Measurements from ENCODE around the gene ZMYND11.
A peak's percentile ranks its signal among the peaks of the same experiment; 100 is the strongest.

Gene ZMYND11

GRCh38 chr10:273088-273487 lies 137.8 kb downstream of the ZMYND11 start:
- Mint-ChIP-seq H3K9me3 (no peaks in the 10 kb centered on the region), H3K4me1 (no peaks in the 10 kb centered on the region), H3K4me3 (no peak overlapping the region), H3K36me3 (ENCODE audit: low read depth) (peaks cover 19% of the 10 kb centered on the region), H3K27ac (no peak overlapping the region), H3K27me3 (ENCODE audit: low read depth) (no peaks in the 10 kb centered on the region)
- TF ChIP-seq, protein P1, sequence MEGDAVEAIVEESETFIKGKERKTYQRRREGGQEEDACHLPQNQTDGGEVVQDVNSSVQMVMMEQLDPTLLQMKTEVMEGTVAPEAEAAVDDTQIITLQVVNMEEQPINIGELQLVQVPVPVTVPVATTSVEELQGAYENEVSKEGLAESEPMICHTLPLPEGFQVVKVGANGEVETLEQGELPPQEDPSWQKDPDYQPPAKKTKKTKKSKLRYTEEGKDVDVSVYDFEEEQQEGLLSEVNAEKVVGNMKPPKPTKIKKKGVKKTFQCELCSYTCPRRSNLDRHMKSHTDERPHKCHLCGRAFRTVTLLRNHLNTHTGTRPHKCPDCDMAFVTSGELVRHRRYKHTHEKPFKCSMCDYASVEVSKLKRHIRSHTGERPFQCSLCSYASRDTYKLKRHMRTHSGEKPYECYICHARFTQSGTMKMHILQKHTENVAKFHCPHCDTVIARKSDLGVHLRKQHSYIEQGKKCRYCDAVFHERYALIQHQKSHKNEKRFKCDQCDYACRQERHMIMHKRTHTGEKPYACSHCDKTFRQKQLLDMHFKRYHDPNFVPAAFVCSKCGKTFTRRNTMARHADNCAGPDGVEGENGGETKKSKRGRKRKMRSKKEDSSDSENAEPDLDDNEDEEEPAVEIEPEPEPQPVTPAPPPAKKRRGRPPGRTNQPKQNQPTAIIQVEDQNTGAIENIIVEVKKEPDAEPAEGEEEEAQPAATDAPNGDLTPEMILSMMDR (IDR thresholded peaks at IDR 0.05; ENCODE audit: unreplicated experiment in 3 of 3), result no peak

DNA sequence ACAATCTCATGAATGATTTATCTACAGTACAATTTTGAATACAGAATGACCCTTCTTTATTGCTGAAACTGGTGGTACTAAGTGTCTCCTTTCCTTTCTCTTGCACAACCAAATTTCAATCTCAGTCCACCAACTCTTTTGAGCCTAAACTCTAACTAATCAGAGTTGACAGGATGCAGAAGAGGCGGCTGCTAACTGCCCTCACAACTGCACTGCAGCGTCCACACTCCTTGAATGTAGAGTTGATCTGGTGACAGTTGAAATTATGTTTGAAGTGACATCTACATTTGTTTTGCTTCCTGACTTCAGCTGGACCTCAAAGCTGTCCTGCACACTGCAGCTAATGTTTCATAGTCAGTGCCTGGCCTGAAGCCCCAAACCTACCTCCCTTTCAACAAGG lies 139.6 kb downstream of the ZMYND11 start:
- no peaks in the 10 kb centered on the region for H3K9me3 Mint-ChIP-seq
- H3K27ac Mint-ChIP-seq, result peak overlapping the region in 1 of 3 experiments; percentile 6
- no peaks in the 10 kb centered on the region for H3K4me1 Mint-ChIP-seq
- H3K36me3 Mint-ChIP-seq (ENCODE audit: low read depth), result peaks cover 27% of the 10 kb centered on the region
- no peaks in the 10 kb centered on the region for H3K27me3 Mint-ChIP-seq (ENCODE audit: low read depth)
- H3K4me3 Mint-ChIP-seq, result no peak overlapping the region
- TF ChIP-seq, protein P1 (IDR thresholded peaks at IDR 0.05; ENCODE audit: unreplicated experiment in 3 of 3), result no peak

DNA sequence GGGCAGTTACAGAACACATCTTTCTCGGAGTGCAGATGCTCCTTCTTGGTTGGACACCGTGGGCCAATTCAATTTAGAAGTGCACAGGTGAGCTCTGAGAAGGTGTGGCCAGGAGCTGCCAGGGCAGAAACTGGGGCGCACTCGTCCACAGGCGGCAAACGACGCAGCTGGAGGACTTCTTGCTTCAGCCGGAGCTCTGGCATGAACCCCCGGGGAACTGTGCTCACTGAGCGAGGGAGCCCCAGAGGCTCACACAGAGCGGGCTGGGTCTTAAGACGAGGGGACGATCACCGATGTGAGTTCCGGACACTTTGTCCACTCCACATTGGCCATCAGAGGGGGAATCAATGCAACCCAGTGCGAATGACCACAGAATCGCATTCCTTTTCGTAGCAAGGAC lies 140.4 kb downstream of the ZMYND11 start:
- TF ChIP-seq, protein P1 (IDR thresholded peaks at IDR 0.05; ENCODE audit: unreplicated experiment in 3 of 3), result no peak
- H3K4me3 Mint-ChIP-seq, result no peak overlapping the region
- H3K27me3 Mint-ChIP-seq (ENCODE audit: low read depth), result no peaks in the 10 kb centered on the region
- no peaks in the 10 kb centered on the region for H3K9me3 Mint-ChIP-seq
- peaks cover 35% of the 10 kb centered on the region for H3K36me3 Mint-ChIP-seq (ENCODE audit: low read depth)
- no peak overlapping the region for H3K27ac Mint-ChIP-seq
- H3K4me1 Mint-ChIP-seq, result no peaks in the 10 kb centered on the region

DNA sequence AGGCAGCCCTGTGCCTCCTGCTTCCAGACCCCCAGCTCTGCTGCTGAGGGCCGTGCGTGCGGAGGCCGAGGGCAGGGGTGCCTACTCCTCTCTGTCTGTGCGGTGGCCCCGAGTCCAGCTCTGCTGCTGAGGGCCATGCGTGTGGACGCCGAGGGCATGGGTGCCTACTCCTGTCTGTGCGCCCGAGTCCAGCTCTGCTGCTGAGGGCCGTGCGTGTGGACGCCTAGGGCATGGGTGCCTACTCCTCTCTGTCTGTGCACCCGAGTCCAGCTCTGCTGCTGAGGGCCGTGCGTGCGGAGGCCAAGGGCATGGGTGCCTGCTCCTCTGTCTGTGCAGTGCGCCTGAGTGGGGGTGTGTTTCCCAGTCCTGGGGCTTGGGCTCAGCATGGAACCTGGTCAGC lies 142.7 kb downstream of the ZMYND11 start:
- Mint-ChIP-seq H3K27me3 (ENCODE audit: low read depth) (no peaks in the 10 kb centered on the region), H3K4me3 (no peak overlapping the region), H3K9me3 (no peaks in the 10 kb centered on the region), H3K36me3 (ENCODE audit: low read depth) (peaks cover 49% of the 10 kb centered on the region), H3K4me1 (no peaks in the 10 kb centered on the region), H3K27ac (no peak overlapping the region)
- TF ChIP-seq, protein P1 (IDR thresholded peaks at IDR 0.05; ENCODE audit: unreplicated experiment in 3 of 3), result no peak

GRCh38 chr10:278707-279106 lies 143.5 kb downstream of the ZMYND11 start:
- TF ChIP-seq, protein P1 (IDR thresholded peaks at IDR 0.05; ENCODE audit: unreplicated experiment in 3 of 3), result no peak
- H3K4me3 Mint-ChIP-seq, result no peak overlapping the region
- H3K27ac Mint-ChIP-seq, result no peak overlapping the region
- H3K9me3 Mint-ChIP-seq, result no peaks in the 10 kb centered on the region
- H3K4me1 Mint-ChIP-seq, result no peaks in the 10 kb centered on the region
- no peaks in the 10 kb centered on the region for H3K27me3 Mint-ChIP-seq (ENCODE audit: low read depth)
- H3K36me3 Mint-ChIP-seq (ENCODE audit: low read depth), result peaks cover 57% of the 10 kb centered on the region

GRCh38 chr10:279232-279631 lies 144.0 kb downstream of the ZMYND11 start:
- H3K9me3 Mint-ChIP-seq, result no peaks in the 10 kb centered on the region
- peaks cover 62% of the 10 kb centered on the region for H3K36me3 Mint-ChIP-seq (ENCODE audit: low read depth)
- no peak overlapping the region for H3K27ac Mint-ChIP-seq
- TF ChIP-seq, protein P1 (IDR thresholded peaks at IDR 0.05; ENCODE audit: unreplicated experiment in 3 of 3), result no peak
- no peak overlapping the region for H3K4me3 Mint-ChIP-seq
- H3K4me1 Mint-ChIP-seq, result no peaks in the 10 kb centered on the region
- no peaks in the 10 kb centered on the region for H3K27me3 Mint-ChIP-seq (ENCODE audit: low read depth)
